ENCODE results near the gene PHACTR2. TPM values are rescaled to one million over a fixed set of nuclear protein-coding genes. Genes with fewer than 3 reads are reported as not detected.

PHACTR2 gene
- total and polyA plus RNA-seq, 8 donors, result 3.0 to 126 (median 33.9) TPM

DNA sequence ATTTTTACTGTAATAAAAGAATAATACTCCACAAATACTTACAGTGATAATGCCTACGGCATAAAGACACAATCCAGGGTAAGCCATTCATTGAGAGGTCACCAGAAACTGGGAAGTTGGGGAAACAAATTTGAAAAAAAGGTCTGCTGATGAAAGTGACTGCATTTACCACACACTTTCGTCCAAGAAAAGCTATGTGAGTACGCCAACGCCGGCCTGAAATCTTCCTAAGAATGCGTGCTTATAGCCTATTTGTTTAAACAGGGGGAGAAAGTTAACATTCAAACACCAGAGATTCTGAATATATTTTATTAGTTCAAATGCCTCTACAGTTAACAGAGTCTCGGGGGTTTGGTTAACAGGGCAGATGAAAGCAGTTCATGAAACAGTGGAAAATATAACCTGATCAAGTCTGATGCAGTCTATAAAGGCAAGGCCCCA is 164.7 kb downstream of the PHACTR2 start:
- Histone ChIP-seq H3K27me3 (no peaks in the 10 kb centered on the region), H3K36me3 (peaks cover 11 to 31% (median 28%) of the 10 kb centered on the region in 4 donors), H3K4me1 (peaks cover 8 to 38% (median 28%) of the 10 kb centered on the region in 4 donors), H3K9me3 (no peaks in the 10 kb centered on the region), H3K27ac (peak overlapping the region; percentile 77 to 97 (median 93)), H3K4me3 (peak overlapping the region; percentile 71 to 87 (median 86))
- TF ChIP-seq, protein P1, sequence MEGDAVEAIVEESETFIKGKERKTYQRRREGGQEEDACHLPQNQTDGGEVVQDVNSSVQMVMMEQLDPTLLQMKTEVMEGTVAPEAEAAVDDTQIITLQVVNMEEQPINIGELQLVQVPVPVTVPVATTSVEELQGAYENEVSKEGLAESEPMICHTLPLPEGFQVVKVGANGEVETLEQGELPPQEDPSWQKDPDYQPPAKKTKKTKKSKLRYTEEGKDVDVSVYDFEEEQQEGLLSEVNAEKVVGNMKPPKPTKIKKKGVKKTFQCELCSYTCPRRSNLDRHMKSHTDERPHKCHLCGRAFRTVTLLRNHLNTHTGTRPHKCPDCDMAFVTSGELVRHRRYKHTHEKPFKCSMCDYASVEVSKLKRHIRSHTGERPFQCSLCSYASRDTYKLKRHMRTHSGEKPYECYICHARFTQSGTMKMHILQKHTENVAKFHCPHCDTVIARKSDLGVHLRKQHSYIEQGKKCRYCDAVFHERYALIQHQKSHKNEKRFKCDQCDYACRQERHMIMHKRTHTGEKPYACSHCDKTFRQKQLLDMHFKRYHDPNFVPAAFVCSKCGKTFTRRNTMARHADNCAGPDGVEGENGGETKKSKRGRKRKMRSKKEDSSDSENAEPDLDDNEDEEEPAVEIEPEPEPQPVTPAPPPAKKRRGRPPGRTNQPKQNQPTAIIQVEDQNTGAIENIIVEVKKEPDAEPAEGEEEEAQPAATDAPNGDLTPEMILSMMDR (IDR thresholded peaks at IDR 0.05), result no peak
- TF ChIP-seq POLR2AphosphoS5 (IDR thresholded peaks at IDR 0.05), result no peak
- no peak for TF ChIP-seq EP300 (IDR thresholded peaks at IDR 0.05)
- TF ChIP-seq POLR2A (IDR thresholded peaks at IDR 0.05), result no peak
- 11 to 25% (median 20%) methylated on average over 7 of the region's 7 CpGs for WGBS, 5 donors
- no peak for DNase-seq
- intact Hi-C loops (cut with DNase I; ENCODE audit: low total_unique reads), result loop anchor here (10.0 kb wide), 1 partner anchor 268 kb away; no protein-coding TSS in a partner anchor

DNA sequence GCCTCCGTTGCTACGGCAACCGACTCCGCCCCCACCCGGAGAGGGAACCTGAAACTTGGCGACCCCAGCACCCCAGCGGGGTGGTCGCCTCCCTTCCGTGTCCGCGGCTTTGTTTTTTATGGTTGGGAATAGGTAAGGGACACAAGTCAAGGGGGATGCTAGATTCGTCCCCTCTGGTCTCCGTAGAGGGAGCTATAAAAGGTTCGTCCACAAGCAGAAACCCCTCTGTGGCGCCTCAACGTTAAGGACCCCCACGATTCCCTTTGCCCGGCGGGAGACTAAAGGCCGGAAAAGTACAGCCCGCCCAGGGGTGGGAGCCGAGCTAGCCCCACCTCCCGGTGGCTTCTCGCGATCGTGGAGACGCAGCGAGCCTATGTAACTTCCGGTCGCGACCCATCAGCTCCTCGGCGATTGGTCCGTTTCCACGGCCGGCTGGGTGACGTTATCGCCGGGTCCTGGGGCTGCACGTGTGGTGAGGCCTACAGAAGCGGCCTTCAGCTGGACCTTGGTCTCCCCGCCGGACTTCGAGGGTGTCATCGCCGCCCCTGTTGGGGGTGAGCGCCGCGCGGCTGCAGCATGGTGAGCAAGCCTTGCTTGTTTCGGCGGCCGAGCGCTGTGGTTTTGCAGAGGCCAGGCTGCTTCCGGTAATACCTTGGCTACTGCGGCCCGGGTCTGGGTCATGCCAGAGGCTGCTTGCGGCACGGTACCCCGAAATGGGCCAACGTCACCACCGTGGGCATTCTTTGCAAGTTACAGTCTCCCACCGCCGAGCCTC is 165.3 kb downstream of the PHACTR2 start, which contains the start of gene LTV1:
Gene LTV1 (plus strand): TSS at position 437 of the 775 bp plus-strand sequence. CDS start 140 bp downstream, at position 577.
- H3K4me1 ChIP-seq, result peaks cover 8 to 38% (median 28%) of the 10 kb centered on the region in 4 donors
- peak; percentile 96 to 99 for DNase-seq
- 0 to 1% (median 0%) methylated on average over 20 to 64 of the region's 64 CpGs for WGBS, 5 donors
- H3K27ac ChIP-seq, result peak within 1 kb of the TSS; percentile 77 to 97 (median 93)
- TF ChIP-seq, protein P1 (IDR thresholded peaks at IDR 0.05), result peak in 1 of 7 experiments; percentile 15
- TF ChIP-seq EP300 (IDR thresholded peaks at IDR 0.05) (no peak), POLR2AphosphoS5 (IDR thresholded peaks at IDR 0.05) (peak; percentile 71 to 90 (median 72)), POLR2A (IDR thresholded peaks at IDR 0.05) (peak in 2 of 4 donors; percentile 34 to 63)
- H3K9me3 ChIP-seq, result no peaks in the 10 kb centered on the region
- H3K36me3 ChIP-seq, result peaks cover 17 to 37% (median 34%) of the 10 kb centered on the region in 4 donors
- H3K4me3 ChIP-seq, result peak within 1 kb of the TSS; percentile 71 to 87 (median 86)
- H3K27me3 ChIP-seq, result no peaks in the 10 kb centered on the region
- intact Hi-C loops (cut with DNase I; ENCODE audit: low total_unique reads), result loop anchor here (10.0 kb wide), 1 partner anchor 268 kb away; no protein-coding TSS in a partner anchor

DNA sequence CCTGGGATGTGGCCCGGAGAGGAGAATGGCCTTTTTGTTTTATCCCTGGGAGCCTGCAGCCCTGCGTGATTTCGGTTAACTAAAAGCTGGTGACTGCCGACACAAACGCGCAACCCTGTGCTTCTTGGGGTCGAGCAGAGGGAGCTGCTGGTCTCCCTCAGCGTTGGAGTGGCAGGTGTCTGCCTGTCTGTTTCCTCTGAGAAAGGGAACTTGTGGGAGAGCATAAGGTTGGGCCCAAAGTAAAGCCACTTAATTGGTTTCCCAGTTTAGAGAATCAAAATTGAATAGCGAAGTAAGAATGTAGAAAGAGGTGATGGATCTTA is 165.9 kb downstream of the PHACTR2 start:
- peaks cover 8 to 37% (median 27%) of the 10 kb centered on the region in 4 donors for H3K4me1 ChIP-seq
- peaks cover 22 to 43% (median 40%) of the 10 kb centered on the region in 4 donors for H3K36me3 ChIP-seq
- DNase-seq, result no peak
- peak overlapping the region; percentile 71 to 87 (median 86) for H3K4me3 ChIP-seq
- intact Hi-C loops (cut with DNase I; ENCODE audit: low total_unique reads), result loop anchor here (10.0 kb wide), 1 partner anchor 269 kb away; no protein-coding TSS in a partner anchor
- TF ChIP-seq POLR2AphosphoS5 (IDR thresholded peaks at IDR 0.05) (no peak), POLR2A (IDR thresholded peaks at IDR 0.05) (no peak), EP300 (IDR thresholded peaks at IDR 0.05) (no peak)
- TF ChIP-seq, protein P1 (IDR thresholded peaks at IDR 0.05), result no peak
- H3K9me3 ChIP-seq, result no peaks in the 10 kb centered on the region
- WGBS, 5 donors, result 0 to 1% (median 1%) methylated on average over 9 of the region's 9 CpGs
- no peaks in the 10 kb centered on the region for H3K27me3 ChIP-seq
- peak overlapping the region; percentile 77 to 97 (median 93) for H3K27ac ChIP-seq

DNA sequence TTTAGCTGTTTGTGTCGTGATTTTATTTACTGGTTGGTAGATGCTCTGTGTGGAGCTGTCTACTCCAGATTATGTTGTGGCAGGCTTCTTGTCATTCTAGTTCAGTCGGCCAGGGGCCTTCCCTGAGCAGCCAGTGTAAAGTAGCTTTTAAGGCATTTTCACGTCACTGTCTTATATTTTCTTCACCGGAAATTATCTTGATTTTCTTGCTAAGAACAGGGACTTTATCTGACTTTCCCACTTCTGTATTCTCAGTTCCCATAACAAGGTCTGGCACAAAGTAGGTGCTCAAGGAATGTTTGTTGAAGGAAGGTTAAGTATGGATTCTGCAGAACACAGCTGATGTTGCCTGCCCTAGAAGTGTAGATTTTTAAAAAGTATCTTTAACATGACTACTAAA is 166.2 kb downstream of the PHACTR2 start:
- WGBS, 5 donors, result 2 to 10% (median 6%) methylated on average over 4 of the region's 4 CpGs

More for the DNA sequence above, 166.2 kb downstream of the PHACTR2 start:
- Histone ChIP-seq H3K36me3 (peaks cover 26 to 47% (median 43%) of the 10 kb centered on the region in 4 donors), H3K27ac (peak overlapping the region in 4 of 5 donors; percentile 93 to 97 (median 94)), H3K4me1 (peaks cover 8 to 34% (median 24%) of the 10 kb centered on the region in 4 donors), H3K9me3 (no peaks in the 10 kb centered on the region), H3K4me3 (peak overlapping the region; percentile 71 to 87 (median 86)), H3K27me3 (no peaks in the 10 kb centered on the region)
- intact Hi-C loops (cut with DNase I; ENCODE audit: low total_unique reads), result loop anchor here (10.0 kb wide), 1 partner anchor 269 kb away; no protein-coding TSS in a partner anchor
- TF ChIP-seq, protein P1 (IDR thresholded peaks at IDR 0.05), result no peak
- no peak for TF ChIP-seq POLR2AphosphoS5 (IDR thresholded peaks at IDR 0.05)
- TF ChIP-seq POLR2A (IDR thresholded peaks at IDR 0.05), result no peak
- no peak for TF ChIP-seq EP300 (IDR thresholded peaks at IDR 0.05)
- DNase-seq, result peak in 1 of 2 donors; percentile 29
